Skin epidermis (tissue), 12 donors: ENCODE data around the gene ITPRIP.

ENCODE experiments used
- H3K27ac ChIP-seq, 21 experiments: fragments of 200-600 bp; sonication (generic) in 11 of 21; one replicate each; pipeline ENCODE4 v1.5.0; 2020; ENCODE audit warnings: mild to moderate bottlenecking in 3 of 21, inconsistent platforms in 2 of 21, moderate library complexity in 2 of 21
- H3K4me3 ChIP-seq, 7 experiments: fragments of 200-600 bp; sonication (generic) in 2 of 7; one replicate each; pipeline ENCODE4 v1.5.0; 2020; ENCODE audit warnings: inconsistent platforms in 2 of 7, mild to moderate bottlenecking in 2 of 7, moderate library complexity in 1 of 7

The ITPRIP gene

GRCh38 chr10:104337985-104338735 lies at the start of gene ITPRIP:
Gene ITPRIP (minus strand): TSS chr10:104338465. CDS start chr10:104316051, 22,414 bp downstream.
- peak within 1 kb of the TSS; percentile 62 to 97 (median 81) for H3K4me3 ChIP-seq
- H3K27ac ChIP-seq: peak within 1 kb of the TSS; percentile 81 to 99 (median 95)

GRCh38 chr10:104387130-104387888 lies 49.0 kb upstream of the ITPRIP start:
- Histone ChIP-seq H3K27ac (no peak overlapping the region), H3K4me3 (no peak overlapping the region)

- no peak overlapping the region for H3K4me3 ChIP-seq
- no peak overlapping the region for H3K27ac ChIP-seq
Measured at GRCh38 chr10:104380336-104380735, 42.1 kb upstream of the ITPRIP start.

GRCh38 chr10:104376784-104377300 lies 38.6 kb upstream of the ITPRIP start:
- H3K4me3 ChIP-seq: no peak overlapping the region
- no peak overlapping the region for H3K27ac ChIP-seq

GRCh38 chr10:104374591-104374990 lies 36.3 kb upstream of the ITPRIP start:
- Histone ChIP-seq H3K4me3 (no peak overlapping the region), H3K27ac (no peak overlapping the region)

- Histone ChIP-seq H3K4me3 (no peak overlapping the region), H3K27ac (no peak overlapping the region)
Measured at GRCh38 chr10:104371753-104372152, 33.5 kb upstream of the ITPRIP start.

GRCh38 chr10:104368381-104368780 lies 30.1 kb upstream of the ITPRIP start:
- Histone ChIP-seq H3K4me3 (no peak overlapping the region), H3K27ac (no peak overlapping the region)

GRCh38 chr10:104367904-104368303 lies 29.6 kb upstream of the ITPRIP start:
- H3K27ac ChIP-seq: no peak overlapping the region
- no peak overlapping the region for H3K4me3 ChIP-seq

GRCh38 chr10:104359811-104360210 lies 21.5 kb upstream of the ITPRIP start:
- H3K27ac ChIP-seq: no peak overlapping the region
- no peak overlapping the region for H3K4me3 ChIP-seq

GRCh38 chr10:104353325-104354048 lies 15.2 kb upstream of the ITPRIP start, which contains the start of gene CFAP58:
Gene CFAP58 (plus strand): TSS chr10:104353833. CDS start chr10:104353898, 65 bp downstream.
- Histone ChIP-seq H3K27ac (peak within 1 kb of the TSS in 11 of 21 experiments; percentile 10 to 88 (median 43)), H3K4me3 (peak within 1 kb of the TSS; percentile 20 to 41 (median 30))

- Histone ChIP-seq H3K4me3 (peak overlapping the region in 1 of 7 experiments; percentile 7), H3K27ac (peak overlapping the region in 16 of 21 experiments; percentile 12 to 88 (median 65))
Measured at GRCh38 chr10:104351919-104352318, 13.7 kb upstream of the ITPRIP start.

GRCh38 chr10:104351061-104351702 lies 12.9 kb upstream of the ITPRIP start:
- Histone ChIP-seq H3K4me3 (no peak overlapping the region), H3K27ac (peak overlapping the region in 19 of 21 experiments; percentile 40 to 88 (median 69))

GRCh38 chr10:104350127-104350635 lies 11.9 kb upstream of the ITPRIP start:
- Histone ChIP-seq H3K4me3 (peak overlapping the region in 1 of 7 experiments; percentile 6), H3K27ac (peak overlapping the region in 19 of 21 experiments; percentile 10 to 88 (median 75))

- peak overlapping the region in 1 of 7 experiments; percentile 6 for H3K4me3 ChIP-seq
- peak overlapping the region in 19 of 21 experiments; percentile 4 to 78 (median 67) for H3K27ac ChIP-seq
Measured at GRCh38 chr10:104349623-104350126, 11.4 kb upstream of the ITPRIP start.

GRCh38 chr10:104348601-104349000 lies 10.3 kb upstream of the ITPRIP start:
- Histone ChIP-seq H3K4me3 (no peak overlapping the region), H3K27ac (peak overlapping the region in 6 of 21 experiments; percentile 17 to 76 (median 71))

- Histone ChIP-seq H3K4me3 (no peak overlapping the region), H3K27ac (peak overlapping the region in 3 of 21 experiments; percentile 1 to 23 (median 10))
Measured at GRCh38 chr10:104347295-104348045, 9.2 kb upstream of the ITPRIP start.

- H3K27ac ChIP-seq: peak overlapping the region in 1 of 21 experiments; percentile 2
- H3K4me3 ChIP-seq: no peak overlapping the region
Measured at GRCh38 chr10:104345941-104346340, 7.7 kb upstream of the ITPRIP start.

GRCh38 chr10:104345515-104345914 lies 7.2 kb upstream of the ITPRIP start:
- peak overlapping the region in 1 of 21 experiments; percentile 2 for H3K27ac ChIP-seq
- H3K4me3 ChIP-seq: no peak overlapping the region
